CD14-positive monocyte (primary cell): ENCODE data around the gene SLC35F6. TPM values are rescaled to one million over a fixed set of nuclear protein-coding genes. Genes with fewer than 3 reads are reported as not detected.

Experiments used
- DNase-seq, 3 donors: peaks; one replicate each; pipeline ENCODE4 v3.0.0-alpha.2; 2011 to 2022
- H2AFZ ChIP-seq: 2 replicates; pipeline ENCODE4 v1.6.0; 2012; ENCODE audit warnings: mild to moderate bottlenecking, low read depth, low read length, inconsistent platforms; ENCODE audit not compliant: insufficient read depth, poor library complexity, severe bottlenecking
- H3K27ac ChIP-seq, 2 donors: 1 replicate in 1 of 2; 2 replicates in 1 of 2; pipeline ENCODE4 v1.5.1; 2012 to 2013; ENCODE audit warnings: low read length in 2 of 2, control low read depth in 1 of 2, inconsistent platforms in 1 of 2, low read depth in 1 of 2, mild to moderate bottlenecking in 1 of 2
- H3K27me3 ChIP-seq, 2 donors: one replicate each; pipeline versions ENCODE4 v1.6.0 to v1.6.1; 2011 to 2013; ENCODE audit warnings: low read length in 2 of 2; ENCODE audit not compliant: control insufficient read depth in 2 of 2, insufficient read depth in 2 of 2
- H3K36me3 ChIP-seq, 2 donors: replicated peaks in 1 of 2; 1 replicate in 1 of 2; 2 replicates in 1 of 2; pipeline versions ENCODE4 v1.5.1 to v1.6.1; 2012 to 2013; ENCODE audit warnings: low read length in 2 of 2, control low read depth in 1 of 2, inconsistent platforms in 1 of 2, mild to moderate bottlenecking in 1 of 2; ENCODE audit not compliant: insufficient read depth in 2 of 2, control insufficient read depth in 1 of 2
- H3K4me1 ChIP-seq, 2 donors: 1 replicate in 1 of 2; 2 replicates in 1 of 2; pipeline versions ENCODE4 v1.5.1 to v1.6.1; 2012 to 2013; ENCODE audit warnings: low read length in 2 of 2, control low read depth in 1 of 2, inconsistent platforms in 1 of 2, mild to moderate bottlenecking in 1 of 2, moderate library complexity in 1 of 2; ENCODE audit not compliant: insufficient read depth in 2 of 2, control insufficient read depth in 1 of 2
- H3K4me2 ChIP-seq: replicated peaks from 2 replicates; pipeline ENCODE3; 2012; ENCODE audit warnings: low read length, moderate library complexity, mild to moderate bottlenecking; ENCODE audit not compliant: poor library complexity, severe bottlenecking; ENCODE audit errors: extremely low read depth
- H3K4me3 ChIP-seq, 3 experiments: fragments of 200-600 bp in 1 of 3; sonication (generic) in 1 of 3; replicated peaks in 1 of 3; 1 replicate in 2 of 3; 2 replicates in 1 of 3; pipeline ENCODE4 v1.5.1; 2011 to 2013; ENCODE audit warnings: low read length in 3 of 3, mild to moderate bottlenecking in 3 of 3, control low read depth in 2 of 3, low read depth in 2 of 3, inconsistent platforms in 1 of 3, moderate library complexity in 1 of 3
- H3K79me2 ChIP-seq: 2 replicates; pipeline ENCODE4 v1.6.0; 2012; ENCODE audit warnings: mild to moderate bottlenecking, control low read depth, inconsistent platforms, low read length, moderate library complexity; ENCODE audit not compliant: insufficient read depth
- H3K9ac ChIP-seq: 2 replicates; pipeline ENCODE4 v1.6.0; 2017; ENCODE audit warnings: low read length, mild to moderate bottlenecking; ENCODE audit not compliant: insufficient read depth, poor library complexity, severe bottlenecking
- H3K9me3 ChIP-seq, 2 donors: replicated peaks in 1 of 2; 1 replicate in 1 of 2; 2 replicates in 1 of 2; pipeline versions ENCODE4 v1.5.1 to v1.6.1; 2012 to 2013; ENCODE audit warnings: low read length in 2 of 2, control low read depth in 1 of 2; ENCODE audit not compliant: control insufficient read depth in 1 of 2, insufficient read depth in 1 of 2
- H4K20me1 ChIP-seq: 2 replicates; pipeline ENCODE4 v1.6.0; 2012; ENCODE audit warnings: mild to moderate bottlenecking, low read length, control low read depth, moderate library complexity; ENCODE audit not compliant: insufficient read depth
- H3K27ac Mint-ChIP-seq, 7 donors: one replicate each; pipeline ENCODE4 v1.8.0; 2020; ENCODE audit warnings: mild to moderate bottlenecking in 7 of 7, mixed read lengths in 7 of 7, moderate library complexity in 6 of 7, inconsistent platforms in 2 of 7
- H3K27me3 Mint-ChIP-seq, 3 donors: one replicate each; pipeline ENCODE4 v1.8.0; 2021 to 2022; ENCODE audit warnings: low read depth in 3 of 3, mild to moderate bottlenecking in 3 of 3, mixed read lengths in 3 of 3, moderate library complexity in 3 of 3, inconsistent platforms in 1 of 3
- H3K36me3 Mint-ChIP-seq, 2 donors: one replicate each; pipeline ENCODE4 v1.8.0; 2020; ENCODE audit warnings: mixed read lengths in 2 of 2, inconsistent platforms in 1 of 2, mild to moderate bottlenecking in 1 of 2
- H3K4me1 Mint-ChIP-seq: one replicate; pipeline ENCODE4 v1.8.0; 2020; ENCODE audit warnings: mild to moderate bottlenecking, mixed read lengths
- H3K4me3 Mint-ChIP-seq, 2 donors: one replicate each; pipeline ENCODE4 v1.8.0; 2020; ENCODE audit warnings: mild to moderate bottlenecking in 2 of 2, mixed read lengths in 2 of 2, moderate library complexity in 1 of 2
- H3K9me3 Mint-ChIP-seq, 7 donors: one replicate each; pipeline ENCODE4 v1.8.0; 2020 to 2022; ENCODE audit warnings: mixed read lengths in 7 of 7, mild to moderate bottlenecking in 6 of 7, moderate library complexity in 6 of 7, inconsistent platforms in 2 of 7
- CTCF ChIP-seq: fragments of 200-600 bp; IDR thresholded peaks from one replicate; pipeline ENCODE4 v1.8.0; 2022; ENCODE audit warnings: antibody characterized with exemption, mild to moderate bottlenecking
- WGBS: methylation state at CpG from one replicate; pipeline ENCODE4 v1.1.5; 2013; ENCODE audit warnings: missing lambda C conversion rate; ENCODE audit not compliant: insufficient coverage; 5-methylcytosine and 5-hydroxymethylcytosine counted together
- intact Hi-C, 2 donors: fragments of 100-400 bp; cut with micrococcal nuclease; formaldehyde crosslinking; loops; one replicate each; pipeline versions ENCODE4 v1.15.0 to v1.15.1; 2023
- polyA plus RNA-seq, 3 donors: library from polyadenylated mRNA; depleted of rRNA in 1 of 3; unstranded in 2 of 3; stranded (reverse) in 1 of 3; fragments of 300-500 nt in 2 of 3; fragments of >200 nt in 1 of 3; fragmentation: Illumina TruSeq in 2 of 3; gene quantifications; 1 replicate in 2 of 3; 2 replicates in 1 of 3; pipeline ENCODE4 v1.2.3, GENCODE V29; 2012 to 2021

The SLC35F6 gene
- polyA plus RNA-seq, 3 donors, result 11.3 to 22.2 (median 15.1) TPM

GRCh38 chr2:26722911-26723310, 41.2 kb upstream of the SLC35F6 start:
- Histone ChIP-seq H4K20me1 (no peaks in the 10 kb centered on the region), H2AFZ (no peak overlapping the region), H3K36me3 (no peaks in the 10 kb centered on the region), H3K79me2 (no peaks in the 10 kb centered on the region), H3K4me2 (no peak overlapping the region), H3K27ac (no peak overlapping the region), H3K27me3 (peaks cover 0 to 11% of the 10 kb centered on the region in 2 donors), H3K4me3 (no peak overlapping the region), H3K9ac (no peak overlapping the region), H3K4me1 (peaks cover 0 to under 1% of the 10 kb centered on the region in 2 donors), H3K9me3 (no peaks in the 10 kb centered on the region)
- Mint-ChIP-seq H3K27ac (peak overlapping the region in 2 of 7 donors; percentile 53 to 73), H3K27me3 (peaks cover 7 to 11% (median 8%) of the 10 kb centered on the region in 3 donors), H3K4me1 (no peaks in the 10 kb centered on the region), H3K36me3 (no peaks in the 10 kb centered on the region), H3K4me3 (no peak overlapping the region), H3K9me3 (peaks cover 0 to 1% (median 0%) of the 10 kb centered on the region in 7 donors)
- no peak for TF ChIP-seq CTCF
- no peak for DNase-seq
- no CpG with 5 or more reads among the region's 1 CpG for WGBS
- intact Hi-C loops, result no loop called here

GRCh38 chr2:26723475-26723874, 40.6 kb upstream of the SLC35F6 start:
- no peak overlapping the region for H2AFZ ChIP-seq
- WGBS, result 100% methylated on average over 2 of the region's 3 CpGs
- TF ChIP-seq CTCF, result no peak

More at GRCh38 chr2:26723475-26723874, 40.6 kb upstream of the SLC35F6 start:
- H3K4me3 ChIP-seq, result no peak overlapping the region
- no peak overlapping the region for H3K4me2 ChIP-seq
- DNase-seq, result no peak
- Mint-ChIP-seq H3K4me3 (no peak overlapping the region), H3K4me1 (no peaks in the 10 kb centered on the region), H3K9me3 (peaks cover 0 to 2% (median 0%) of the 10 kb centered on the region in 7 donors), H3K27ac (no peak overlapping the region), H3K27me3 (peaks cover 11 to 12% (median 12%) of the 10 kb centered on the region in 3 donors), H3K36me3 (no peaks in the 10 kb centered on the region)
- no peaks in the 10 kb centered on the region for H3K9me3 ChIP-seq
- peaks cover 0 to 13% of the 10 kb centered on the region in 2 donors for H3K27me3 ChIP-seq
- H3K79me2 ChIP-seq, result no peaks in the 10 kb centered on the region
- intact Hi-C loops, result no loop called here
- no peaks in the 10 kb centered on the region for H4K20me1 ChIP-seq
- H3K4me1 ChIP-seq, result peaks cover 0 to 4% of the 10 kb centered on the region in 2 donors
- H3K36me3 ChIP-seq, result no peaks in the 10 kb centered on the region
- H3K27ac ChIP-seq, result no peak overlapping the region
- H3K9ac ChIP-seq, result no peak overlapping the region
